ENCODE data around the gene FDXACB1.

- TF ChIP-seq CTCF (IDR thresholded peaks at IDR 0.05; ENCODE audit: insufficient read depth, low read depth, low read length) (no peak), EZH2 (IDR thresholded peaks at IDR 0.05; ENCODE audit: insufficient read depth, low read length) (no peak)
Measured at GRCh38 chr11:111846636-111847035, 32.3 kb downstream of the FDXACB1 start.

Data from astrocyte (in vitro differentiated cells and primary cell).